ENCODE data around the gene ACOT7. TPM values are rescaled to one million over a fixed set of nuclear protein-coding genes. Genes with fewer than 3 reads are reported as not detected.
"Not testable (repeated sequence)": the region's sequence is repeated elsewhere in the genome, so short reads cannot be mapped to it uniquely, and the experiment has no call there.

Gene ACOT7
- polyA plus RNA-seq, 1 donor = 28.8 TPM

- no peak overlapping the region for H3K27ac ChIP-seq (ENCODE audit: low read length)
- no peaks in the 10 kb centered on the region for H3K27me3 ChIP-seq (ENCODE audit: control insufficient read depth, insufficient read depth, low read length)
- no CpG with 5 or more reads among the region's 9 CpGs for WGBS (ENCODE audit: insufficient coverage, low lambda C conversion rate)
- H3K4me3 ChIP-seq (ENCODE audit: low read length) = no peak overlapping the region
- H3K4me1 ChIP-seq (ENCODE audit: control insufficient read depth, insufficient read depth, low read length) = no peaks in the 10 kb centered on the region
- peaks cover 4% of the 10 kb centered on the region for H3K9me3 ChIP-seq (ENCODE audit: control insufficient read depth, low read depth, low read length)
- no peaks in the 10 kb centered on the region for H3K36me3 ChIP-seq (ENCODE audit: control insufficient read depth, insufficient read depth, low read length)
- no peak for DNase-seq
Observed at GRCh38 chr1:6310116-6310848, 83.3 kb downstream of the ACOT7 start.

- no peak for DNase-seq
- Histone ChIP-seq H3K36me3 (ENCODE audit: control insufficient read depth, insufficient read depth, low read length) (no peaks in the 10 kb centered on the region), H3K27me3 (ENCODE audit: control insufficient read depth, insufficient read depth, low read length) (no peaks in the 10 kb centered on the region), H3K9me3 (ENCODE audit: control insufficient read depth, low read depth, low read length) (peaks cover 4% of the 10 kb centered on the region), H3K4me1 (ENCODE audit: control insufficient read depth, insufficient read depth, low read length) (no peaks in the 10 kb centered on the region), H3K4me3 (ENCODE audit: low read length) (no peak overlapping the region), H3K27ac (ENCODE audit: low read length) (no peak overlapping the region)
- WGBS (ENCODE audit: insufficient coverage, low lambda C conversion rate) = 100% methylated on average over 1 of the region's 7 CpGs
Observed at GRCh38 chr1:6309564-6309963, 84.0 kb downstream of the ACOT7 start.

GRCh38 chr1:6308449-6308848 lies 85.1 kb downstream of the ACOT7 start:
- no peak overlapping the region for H3K4me3 ChIP-seq (ENCODE audit: low read length)
- H3K27me3 ChIP-seq (ENCODE audit: control insufficient read depth, insufficient read depth, low read length) = no peaks in the 10 kb centered on the region
- H3K36me3 ChIP-seq (ENCODE audit: control insufficient read depth, insufficient read depth, low read length) = no peaks in the 10 kb centered on the region
- H3K9me3 ChIP-seq (ENCODE audit: control insufficient read depth, low read depth, low read length) = peaks cover 4% of the 10 kb centered on the region
- H3K27ac ChIP-seq (ENCODE audit: low read length) = no peak overlapping the region
- no peaks in the 10 kb centered on the region for H3K4me1 ChIP-seq (ENCODE audit: control insufficient read depth, insufficient read depth, low read length)
- 92% methylated on average over 4 of the region's 13 CpGs for WGBS (ENCODE audit: insufficient coverage, low lambda C conversion rate)
- DNase-seq = no peak

GRCh38 chr1:6307682-6308081 lies 85.9 kb downstream of the ACOT7 start:
- not testable (repeated sequence) for DNase-seq; H3K4me1 ChIP-seq (ENCODE audit: control insufficient read depth, insufficient read depth, low read length); H3K27ac ChIP-seq (ENCODE audit: low read length); H3K9me3 ChIP-seq (ENCODE audit: control insufficient read depth, low read depth, low read length); H3K36me3 ChIP-seq (ENCODE audit: control insufficient read depth, insufficient read depth, low read length); H3K27me3 ChIP-seq (ENCODE audit: control insufficient read depth, insufficient read depth, low read length); H3K4me3 ChIP-seq (ENCODE audit: low read length)
- no CpG with 5 or more reads among the region's 7 CpGs for WGBS (ENCODE audit: insufficient coverage, low lambda C conversion rate)

GRCh38 chr1:6307099-6307498 lies 86.5 kb downstream of the ACOT7 start:
- DNase-seq = no peak
- no peak overlapping the region for H3K27ac ChIP-seq (ENCODE audit: low read length)
- no peaks in the 10 kb centered on the region for H3K36me3 ChIP-seq (ENCODE audit: control insufficient read depth, insufficient read depth, low read length)
- peaks cover 4% of the 10 kb centered on the region for H3K9me3 ChIP-seq (ENCODE audit: control insufficient read depth, low read depth, low read length)
- WGBS (ENCODE audit: insufficient coverage, low lambda C conversion rate) = 80% methylated on average over 1 of the region's 15 CpGs
- H3K27me3 ChIP-seq (ENCODE audit: control insufficient read depth, insufficient read depth, low read length) = no peaks in the 10 kb centered on the region
- no peaks in the 10 kb centered on the region for H3K4me1 ChIP-seq (ENCODE audit: control insufficient read depth, insufficient read depth, low read length)
- H3K4me3 ChIP-seq (ENCODE audit: low read length) = no peak overlapping the region

GRCh38 chr1:6303397-6304012 lies 90.1 kb downstream of the ACOT7 start:
- Histone ChIP-seq H3K27ac (ENCODE audit: low read length) (no peak overlapping the region), H3K4me1 (ENCODE audit: control insufficient read depth, insufficient read depth, low read length) (no peaks in the 10 kb centered on the region), H3K4me3 (ENCODE audit: low read length) (no peak overlapping the region), H3K36me3 (ENCODE audit: control insufficient read depth, insufficient read depth, low read length) (no peaks in the 10 kb centered on the region), H3K27me3 (ENCODE audit: control insufficient read depth, insufficient read depth, low read length) (no peaks in the 10 kb centered on the region), H3K9me3 (ENCODE audit: control insufficient read depth, low read depth, low read length) (peaks cover 4% of the 10 kb centered on the region)
- no peak for DNase-seq
- 92% methylated on average over 2 of the region's 15 CpGs for WGBS (ENCODE audit: insufficient coverage, low lambda C conversion rate)

GRCh38 chr1:6302568-6302967 lies 91.0 kb downstream of the ACOT7 start:
- DNase-seq = no peak
- Histone ChIP-seq H3K27me3 (ENCODE audit: control insufficient read depth, insufficient read depth, low read length) (no peaks in the 10 kb centered on the region), H3K36me3 (ENCODE audit: control insufficient read depth, insufficient read depth, low read length) (no peaks in the 10 kb centered on the region), H3K9me3 (ENCODE audit: control insufficient read depth, low read depth, low read length) (peaks cover 4% of the 10 kb centered on the region), H3K4me3 (ENCODE audit: low read length) (no peak overlapping the region), H3K27ac (ENCODE audit: low read length) (no peak overlapping the region), H3K4me1 (ENCODE audit: control insufficient read depth, insufficient read depth, low read length) (no peaks in the 10 kb centered on the region)
- WGBS (ENCODE audit: insufficient coverage, low lambda C conversion rate) = no CpG with 5 or more reads among the region's 7 CpGs

GRCh38 chr1:6301526-6301925 lies 92.0 kb downstream of the ACOT7 start:
- H3K9me3 ChIP-seq (ENCODE audit: control insufficient read depth, low read depth, low read length) = peaks cover 4% of the 10 kb centered on the region
- 60% methylated on average over 2 of the region's 8 CpGs for WGBS (ENCODE audit: insufficient coverage, low lambda C conversion rate)
- no peak for DNase-seq
- H3K4me1 ChIP-seq (ENCODE audit: control insufficient read depth, insufficient read depth, low read length) = no peaks in the 10 kb centered on the region
- H3K4me3 ChIP-seq (ENCODE audit: low read length) = no peak overlapping the region
- no peaks in the 10 kb centered on the region for H3K36me3 ChIP-seq (ENCODE audit: control insufficient read depth, insufficient read depth, low read length)
- H3K27me3 ChIP-seq (ENCODE audit: control insufficient read depth, insufficient read depth, low read length) = no peaks in the 10 kb centered on the region
- no peak overlapping the region for H3K27ac ChIP-seq (ENCODE audit: low read length)

- Histone ChIP-seq H3K9me3 (ENCODE audit: control insufficient read depth, low read depth, low read length) (no peaks in the 10 kb centered on the region), H3K27ac (ENCODE audit: low read length) (peak overlapping the region; percentile 23), H3K36me3 (ENCODE audit: control insufficient read depth, insufficient read depth, low read length) (no peaks in the 10 kb centered on the region), H3K27me3 (ENCODE audit: control insufficient read depth, insufficient read depth, low read length) (no peaks in the 10 kb centered on the region), H3K4me3 (ENCODE audit: low read length) (no peak overlapping the region), H3K4me1 (ENCODE audit: control insufficient read depth, insufficient read depth, low read length) (no peaks in the 10 kb centered on the region)
- DNase-seq = peak in 1 of 2 donors; percentile 29
- no CpG with 5 or more reads among the region's 32 CpGs for WGBS (ENCODE audit: insufficient coverage, low lambda C conversion rate)
Observed at GRCh38 chr1:6300342-6301048, 93.1 kb downstream of the ACOT7 start.

GRCh38 chr1:6299557-6300165 lies 93.9 kb downstream of the ACOT7 start:
- Histone ChIP-seq H3K9me3 (ENCODE audit: control insufficient read depth, low read depth, low read length) (no peaks in the 10 kb centered on the region), H3K4me3 (ENCODE audit: low read length) (no peak overlapping the region), H3K27ac (ENCODE audit: low read length) (peak overlapping the region; percentile 23), H3K27me3 (ENCODE audit: control insufficient read depth, insufficient read depth, low read length) (no peaks in the 10 kb centered on the region), H3K36me3 (ENCODE audit: control insufficient read depth, insufficient read depth, low read length) (peaks cover 2% of the 10 kb centered on the region), H3K4me1 (ENCODE audit: control insufficient read depth, insufficient read depth, low read length) (no peaks in the 10 kb centered on the region)
- no peak for DNase-seq
- no CpG with 5 or more reads among the region's 15 CpGs for whole genome bisulfite sequencing (ENCODE audit: insufficient coverage, low lambda C conversion rate)

Data from large intestine (tissue), 3 donors.